K562 (cell line): ENCODE data around the gene SLC44A5. TPM values are rescaled to one million over a fixed set of nuclear protein-coding genes. Genes with fewer than 3 reads are reported as not detected.
A peak's percentile ranks its signal among the peaks of the same experiment; 100 is the strongest.

Experiments used
- ARID1B ChIP-seq: fragments of 450-650 bp; IDR thresholded peaks from 2 replicates; pipeline ENCODE4 v1.6.1; 2016; ENCODE audit warnings: antibody characterized with exemption, mild to moderate bottlenecking, inconsistent platforms
- ATF7 ChIP-seq: fragments of 450-650 bp; IDR thresholded peaks from 2 replicates; pipeline ENCODE4 v1.7.1; 2014; ENCODE audit warnings: mild to moderate bottlenecking, moderate library complexity
- C11orf30 ChIP-seq: fragments of 450-650 bp; IDR thresholded peaks from 2 replicates; pipeline ENCODE4 v1.6.1; 2016; ENCODE audit warnings: low read depth, mild to moderate bottlenecking
- CBFA2T3 ChIP-seq: fragments of 450-650 bp; IDR thresholded peaks from 2 replicates; pipeline ENCODE4 v1.6.1; 2017
- CTCF ChIP-seq, 3 experiments: IDR thresholded peaks in 2 of 3; conservative IDR thresholded peaks in 1 of 3; 2 replicates each; pipeline ENCODE4 v1.5.1; 2011 to 2012; ENCODE audit warnings: low read length in 3 of 3, mild to moderate bottlenecking in 3 of 3, control low read depth in 2 of 3, improper control_type of control experiment in 1 of 3, inconsistent platforms in 1 of 3, low read depth in 1 of 3, mixed read lengths in 1 of 3, moderate library complexity in 1 of 3; ENCODE audit not compliant: insufficient read depth in 2 of 3
- CUX1 ChIP-seq: fragments of 200-800 bp; sonication (Bioruptor generic); IDR thresholded peaks from 2 replicates; pipeline ENCODE4 v1.6.1; 2016; ENCODE audit warnings: missing genetic modification characterization, missing compliant biosample characterization
- DIDO1 ChIP-seq: fragments of 450-650 bp; IDR thresholded peaks from 2 replicates; pipeline ENCODE4 v1.6.1; 2016; ENCODE audit warnings: low read depth, missing biosample characterization, missing genetic modification characterization
- DPF2 ChIP-seq: fragments of 450-650 bp; IDR thresholded peaks from 2 replicates; pipeline ENCODE4 v1.6.1; 2016
- ERF ChIP-seq: fragments of 450-650 bp; formaldehyde crosslinking; IDR thresholded peaks from 2 replicates; pipeline ENCODE4 v1.4.0; 2020; ENCODE audit warnings: mild to moderate bottlenecking, mixed read lengths
- HNRNPK ChIP-seq: fragments of 200-400 bp; formaldehyde crosslinking; IDR thresholded peaks from one replicate; pipeline ENCODE4 v1.6.1; 2018; ENCODE audit warnings: mild to moderate bottlenecking, low read depth, low read length; ENCODE audit not compliant: poor library complexity, severe bottlenecking
- MLLT1 ChIP-seq, 2 experiments: fragments of 450-650 bp; IDR thresholded peaks; 2 replicates each; pipeline ENCODE4 v1.6.1; 2016
- NCOR1 ChIP-seq: fragments of 450-650 bp; IDR thresholded peaks from 2 replicates; pipeline ENCODE4 v1.6.1; 2016; ENCODE audit warnings: mild to moderate bottlenecking, moderate library complexity
- POLR2AphosphoS5 ChIP-seq: IDR thresholded peaks from 2 replicates; pipeline ENCODE4 v1.6.1; 2011; ENCODE audit warnings: mild to moderate bottlenecking, low read depth, low read length, moderate library complexity; ENCODE audit not compliant: control insufficient read depth, insufficient read depth
- POLR3G ChIP-seq: IDR thresholded peaks from 2 replicates; pipeline ENCODE4 v1.6.1; 2011; ENCODE audit not compliant: insufficient read length, insufficient replicate concordance; ENCODE audit errors: extremely low read depth
- SLC30A9 ChIP-seq: fragments of 250-450 bp; sonication (Bioruptor Pico); IDR thresholded peaks from 2 replicates; pipeline ENCODE4 v1.8.0; 2022; ENCODE audit warnings: mild to moderate bottlenecking, moderate library complexity
- SNIP1 ChIP-seq: fragments of 450-650 bp; IDR thresholded peaks from 2 replicates; pipeline ENCODE4 v1.7.1; 2017; ENCODE audit warnings: low read depth, mild to moderate bottlenecking
- ZBTB1 ChIP-seq: sonication (generic); formaldehyde crosslinking; IDR thresholded peaks from 2 replicates; pipeline ENCODE4 v1.8.1; 2023; ENCODE audit warnings: missing genetic modification reagents, low read depth, mild to moderate bottlenecking, borderline replicate concordance
- ZBTB34 ChIP-seq: fragments of 250-450 bp; sonication (Bioruptor Pico); IDR thresholded peaks from 2 replicates; pipeline ENCODE4 v1.8.0; 2021; ENCODE audit warnings: mild to moderate bottlenecking, moderate library complexity
- ZNF12 ChIP-seq: sonication (generic); formaldehyde crosslinking; IDR thresholded peaks from 2 replicates; pipeline ENCODE4 v1.4.0; 2020; ENCODE audit warnings: mild to moderate bottlenecking, missing genetic modification reagents
- ZNF140 ChIP-seq: fragments of 250-450 bp; sonication (Bioruptor Pico); IDR thresholded peaks from 2 replicates; pipeline ENCODE4 v1.8.0; 2021; ENCODE audit warnings: moderate library complexity, mild to moderate bottlenecking, inconsistent platforms
- polyA plus RNA-seq, 8 experiments: library from polyadenylated mRNA; depleted of rRNA in 4 of 8; stranded (reverse) in 5 of 8; unstranded in 3 of 8; fragments of >200 nt; fragmentation: Nextera tagmentation in 2 of 8; fragmentation: Illumina TruSeq in 1 of 8; extraction: Ambion mirVana in 2 of 8; extraction: Trizol in 1 of 8; gene quantifications; 2 replicates each; pipeline versions ENCODE4 v1.2.1 to v1.2.3, GENCODE V29; 2011 to 2014; ENCODE audit warnings: inconsistent platforms in 1 of 8, missing spikeins in 1 of 8
- total RNA-seq, 7 experiments: library from RNA; depleted of rRNA in 6 of 7; stranded (reverse); fragments of >200 nt in 6 of 7; fragmentation: Illumina TruSeq in 2 of 7; extraction: Trizol in 2 of 7; gene quantifications; 2 replicates each; pipeline versions ENCODE4 v1.2.1 to v1.2.3, GENCODE V29; 2011 to 2021; ENCODE audit warnings: low replicate concordance in 1 of 7

The SLC44A5 gene
- total and polyA plus RNA-seq, 9 of the 15 experiments (the other 6 are each of a cell fraction or from before 2014, with no cell fraction given) = 1.2 to 10.1 (median 3.2) TPM

- TF ChIP-seq POLR2AphosphoS5 (peak; percentile 38; the same call in 1 of the 2 replicates), CUX1 (no peak), ARID1B (peak; percentile 49; the same call in 1 of the 2 replicates), DIDO1 (no peak), ZBTB34 (CRISPR knock-in tag) (no peak), ATF7 (no peak), ZNF140 (CRISPR knock-in tag) (no peak), DPF2 (peak; percentile 19; the same call in 1 of the 2 replicates), POLR3G (no peak), SLC30A9 (no peak), CTCF (IDR thresholded peaks at IDR 0.05 in 2 of 3, conservative IDR thresholded peaks at IDR 0.05 in 1 of 3; ENCODE audit: insufficient read depth in 2 of 3, low read depth in 1 of 3, low read length in 3 of 3) (peak in 1 of 3 experiments; percentile 4; a peak in 1 of 6 replicates), ZBTB1 (no peak), ZNF12 (CRISPR knock-in tag) (no peak), NCOR1 (peak; percentile 50; the same call in 1 of the 2 replicates), C11orf30 (no peak), CBFA2T3 (peak; percentile 71), SNIP1 (no peak), ERF (no peak), HNRNPK (no peak), MLLT1 (IDR thresholded peaks at IDR 0.05) (no peak)
Observed at GRCh38 chr1:75614399-75614756, 3.5 kb upstream of the SLC44A5 start (continued).
